Measurements from ENCODE around the gene IGHMBP2. TPM values are rescaled to one million over a fixed set of nuclear protein-coding genes. Genes with fewer than 3 reads are reported as not detected.

Gene IGHMBP2
- total RNA-seq, 6 experiments from 2014 or later, result 11.9 to 15.4 (median 14.1) TPM

- H3K4me1 Mint-ChIP-seq (ENCODE audit: low read depth), result no peaks in the 10 kb centered on the region
- H3K27me3 Mint-ChIP-seq (ENCODE audit: insufficient read depth), result no peaks in the 10 kb centered on the region
- H3K27ac Mint-ChIP-seq, result no peak overlapping the region
- H3K4me3 Mint-ChIP-seq, result no peak overlapping the region
- no peak for DNase-seq
- H3K36me3 Mint-ChIP-seq (ENCODE audit: low read depth), result peaks cover 15% of the 10 kb centered on the region
- TF ChIP-seq CTCF (IDR thresholded peaks at IDR 0.05), result no peak
- H3K9me3 Mint-ChIP-seq, result no peaks in the 10 kb centered on the region
Measured at GRCh38 chr11:68933605-68934320, 30.1 kb downstream of the IGHMBP2 start.

GRCh38 chr11:68934321-68934645 is 30.6 kb downstream of the IGHMBP2 start:
- H3K9me3 Mint-ChIP-seq, result no peaks in the 10 kb centered on the region
- no peak for TF ChIP-seq CTCF (IDR thresholded peaks at IDR 0.05)

GRCh38 chr11:68934666-68935065 is 31.0 kb downstream of the IGHMBP2 start:
- no peak overlapping the region for H3K27ac Mint-ChIP-seq
- H3K4me1 Mint-ChIP-seq (ENCODE audit: low read depth), result no peaks in the 10 kb centered on the region
- no peak overlapping the region for H3K4me3 Mint-ChIP-seq
- no peak for DNase-seq
- peaks cover 15% of the 10 kb centered on the region for H3K36me3 Mint-ChIP-seq (ENCODE audit: low read depth)
- H3K27me3 Mint-ChIP-seq (ENCODE audit: insufficient read depth), result no peaks in the 10 kb centered on the region
- no peak for TF ChIP-seq CTCF (IDR thresholded peaks at IDR 0.05)
- no peaks in the 10 kb centered on the region for H3K9me3 Mint-ChIP-seq

More at GRCh38 chr11:68934321-68934645, 30.6 kb downstream of the IGHMBP2 start:
- Mint-ChIP-seq H3K27ac (no peak overlapping the region), H3K4me1 (ENCODE audit: low read depth) (no peaks in the 10 kb centered on the region), H3K4me3 (no peak overlapping the region), H3K36me3 (ENCODE audit: low read depth) (peaks cover 15% of the 10 kb centered on the region), H3K27me3 (ENCODE audit: insufficient read depth) (no peaks in the 10 kb centered on the region)
- DNase-seq, result no peak

GRCh38 chr11:68935066-68935465 is 31.4 kb downstream of the IGHMBP2 start:
- H3K9me3 Mint-ChIP-seq, result no peaks in the 10 kb centered on the region
- H3K4me3 Mint-ChIP-seq, result no peak overlapping the region
- no peaks in the 10 kb centered on the region for H3K27me3 Mint-ChIP-seq (ENCODE audit: insufficient read depth)

GRCh38 chr11:68935516-68936357 is 32.0 kb downstream of the IGHMBP2 start:
- Mint-ChIP-seq H3K4me3 (no peak overlapping the region), H3K27me3 (ENCODE audit: insufficient read depth) (no peaks in the 10 kb centered on the region), H3K36me3 (ENCODE audit: low read depth) (peaks cover 7% of the 10 kb centered on the region), H3K27ac (no peak overlapping the region), H3K9me3 (no peaks in the 10 kb centered on the region), H3K4me1 (ENCODE audit: low read depth) (no peaks in the 10 kb centered on the region)
- DNase-seq, result no peak
- no peak for TF ChIP-seq CTCF (IDR thresholded peaks at IDR 0.05)

More at GRCh38 chr11:68935066-68935465, 31.4 kb downstream of the IGHMBP2 start:
- DNase-seq, result no peak
- H3K4me1 Mint-ChIP-seq (ENCODE audit: low read depth), result no peaks in the 10 kb centered on the region
- H3K36me3 Mint-ChIP-seq (ENCODE audit: low read depth), result peaks cover 14% of the 10 kb centered on the region
- H3K27ac Mint-ChIP-seq, result no peak overlapping the region
- no peak for TF ChIP-seq CTCF (IDR thresholded peaks at IDR 0.05)
